Measurements from ENCODE around the gene DLEC1. TPM values are rescaled to one million over a fixed set of nuclear protein-coding genes. Genes with fewer than 3 reads are reported as not detected.

The DLEC1 gene
- total RNA-seq, 1 donor from 2014 or later: 0.54 TPM

DNA sequence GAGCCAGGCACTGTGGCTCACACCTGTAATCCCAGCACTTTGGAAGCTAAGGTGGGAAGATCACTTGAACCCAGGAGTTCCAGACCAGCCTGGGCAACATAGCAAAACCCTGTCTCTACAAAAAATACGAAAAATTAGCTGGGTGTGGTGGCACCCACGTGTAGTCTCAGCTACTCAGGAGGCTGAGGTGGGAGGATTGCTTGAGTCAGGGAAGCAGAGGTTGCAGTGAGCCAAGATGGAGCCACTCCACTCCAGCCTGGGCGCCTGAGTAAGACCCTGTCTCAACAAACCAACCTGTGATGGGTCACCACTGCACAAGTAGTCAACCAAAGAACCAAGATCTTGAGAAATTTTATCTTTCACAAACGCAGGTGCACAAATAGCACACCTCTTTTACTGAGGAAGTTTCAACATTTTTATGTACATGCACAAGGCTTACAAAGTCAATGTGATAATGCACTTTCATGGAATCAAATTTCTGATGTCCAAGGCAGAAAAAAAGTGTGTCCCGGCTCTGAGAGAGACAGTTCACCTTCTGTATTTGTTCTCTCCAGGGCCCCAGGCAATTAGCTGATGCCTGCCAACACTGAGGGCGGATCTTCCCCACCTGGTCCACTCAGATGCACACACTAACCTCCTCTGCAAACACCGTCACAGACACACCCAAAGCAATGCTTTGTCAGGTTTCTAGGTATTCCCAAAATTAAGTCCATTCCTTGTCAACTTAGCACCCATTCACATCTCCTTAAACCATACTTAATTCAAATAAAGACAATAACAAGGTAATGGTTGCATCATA, 85.5 kb downstream of the DLEC1 start:
- FAIRE-seq (no peak), DNase-seq (ENCODE audit: low read depth) (no peak)
- no peak overlapping the region for H3K4me2 ChIP-seq (ENCODE audit: low read length)
- H4K20me1 ChIP-seq (ENCODE audit: insufficient read depth, low read length): peaks cover 30% of the 10 kb centered on the region
- H3K79me2 ChIP-seq (ENCODE audit: insufficient read depth, low read length): no peaks in the 10 kb centered on the region
- TF ChIP-seq EZH2 (IDR thresholded peaks at IDR 0.05; ENCODE audit: insufficient read depth, low read length): no peak
- TF ChIP-seq, protein P1, sequence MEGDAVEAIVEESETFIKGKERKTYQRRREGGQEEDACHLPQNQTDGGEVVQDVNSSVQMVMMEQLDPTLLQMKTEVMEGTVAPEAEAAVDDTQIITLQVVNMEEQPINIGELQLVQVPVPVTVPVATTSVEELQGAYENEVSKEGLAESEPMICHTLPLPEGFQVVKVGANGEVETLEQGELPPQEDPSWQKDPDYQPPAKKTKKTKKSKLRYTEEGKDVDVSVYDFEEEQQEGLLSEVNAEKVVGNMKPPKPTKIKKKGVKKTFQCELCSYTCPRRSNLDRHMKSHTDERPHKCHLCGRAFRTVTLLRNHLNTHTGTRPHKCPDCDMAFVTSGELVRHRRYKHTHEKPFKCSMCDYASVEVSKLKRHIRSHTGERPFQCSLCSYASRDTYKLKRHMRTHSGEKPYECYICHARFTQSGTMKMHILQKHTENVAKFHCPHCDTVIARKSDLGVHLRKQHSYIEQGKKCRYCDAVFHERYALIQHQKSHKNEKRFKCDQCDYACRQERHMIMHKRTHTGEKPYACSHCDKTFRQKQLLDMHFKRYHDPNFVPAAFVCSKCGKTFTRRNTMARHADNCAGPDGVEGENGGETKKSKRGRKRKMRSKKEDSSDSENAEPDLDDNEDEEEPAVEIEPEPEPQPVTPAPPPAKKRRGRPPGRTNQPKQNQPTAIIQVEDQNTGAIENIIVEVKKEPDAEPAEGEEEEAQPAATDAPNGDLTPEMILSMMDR (IDR thresholded peaks at IDR 0.05; ENCODE audit: insufficient read depth, low read depth, low read length): no peak
- no peak overlapping the region for H3K27ac Mint-ChIP-seq (ENCODE audit: unreplicated experiment)
- H3K36me3 ChIP-seq (ENCODE audit: insufficient read depth, low read length): peaks cover 33% of the 10 kb centered on the region
- H3K4me1 ChIP-seq (ENCODE audit: insufficient read depth, low read length): no peaks in the 10 kb centered on the region
- H3K4me1 Mint-ChIP-seq (ENCODE audit: low read depth, unreplicated experiment): peaks cover 2% of the 10 kb centered on the region
- peaks cover 31% of the 10 kb centered on the region for H3K36me3 Mint-ChIP-seq (ENCODE audit: low read depth, unreplicated experiment)
- H3K27me3 Mint-ChIP-seq (ENCODE audit: low read depth, unreplicated experiment): no peaks in the 10 kb centered on the region
- no peak overlapping the region for H3K9ac ChIP-seq (ENCODE audit: low read length)
- H3K4me3 ChIP-seq (ENCODE audit: insufficient read depth, low read depth, low read length): no peak overlapping the region
- no peaks in the 10 kb centered on the region for H3K27me3 ChIP-seq (ENCODE audit: insufficient read depth, low read length)
- H3K9me3 ChIP-seq (ENCODE audit: insufficient read depth, low read depth, low read length): no peaks in the 10 kb centered on the region
- no peaks in the 10 kb centered on the region for H3K9me3 Mint-ChIP-seq (ENCODE audit: unreplicated experiment)
- no peak overlapping the region for H3K27ac ChIP-seq (ENCODE audit: low read depth, low read length)
- H3K4me3 Mint-ChIP-seq (ENCODE audit: unreplicated experiment): no peak overlapping the region
- H2AFZ ChIP-seq (ENCODE audit: low read depth, low read length): no peak overlapping the region

DNA sequence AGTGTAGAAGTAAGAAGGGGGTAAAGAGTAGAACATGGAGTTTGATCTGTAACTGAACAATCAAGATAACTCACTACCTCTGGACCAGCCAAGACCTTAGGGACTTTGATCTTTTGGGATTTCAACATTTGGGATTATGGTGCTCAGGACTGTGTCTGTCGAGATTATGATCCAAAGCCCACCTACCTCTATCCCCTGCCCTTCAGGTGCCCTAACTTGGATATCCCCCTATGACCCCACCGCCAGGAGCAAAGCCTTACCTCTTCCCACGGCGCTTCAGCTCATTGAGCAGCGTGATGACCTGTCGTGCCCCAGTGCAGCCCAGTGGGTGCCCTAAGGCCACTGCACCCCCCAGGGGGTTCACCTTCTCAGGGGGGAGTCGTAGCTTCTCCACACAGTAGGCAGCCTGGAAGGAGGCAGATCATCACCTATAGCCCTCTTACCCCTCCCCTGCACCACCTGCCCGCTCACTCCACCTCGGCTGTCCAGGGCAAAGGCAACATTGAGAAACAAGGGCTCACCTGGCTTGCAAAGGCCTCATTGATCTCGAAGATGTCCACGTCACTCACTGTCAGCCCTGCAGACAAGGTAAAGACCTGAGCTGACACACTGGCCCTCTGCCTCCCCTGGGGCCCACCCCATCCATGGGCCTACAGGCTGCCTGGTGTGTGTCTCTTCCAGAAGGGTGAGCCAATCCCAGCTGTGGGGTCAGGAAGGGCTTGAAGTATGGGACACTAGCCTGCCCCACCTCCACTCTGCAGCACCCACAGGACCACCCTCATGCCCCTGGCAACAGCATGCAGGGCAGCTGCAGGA, 86.5 kb downstream of the DLEC1 start:
- FAIRE-seq: no peak
- no peak overlapping the region for H3K4me2 ChIP-seq (ENCODE audit: low read length)
- Mint-ChIP-seq H3K27me3 (ENCODE audit: low read depth, unreplicated experiment) (no peaks in the 10 kb centered on the region), H3K9me3 (ENCODE audit: unreplicated experiment) (no peaks in the 10 kb centered on the region), H3K27ac (ENCODE audit: unreplicated experiment) (no peak overlapping the region), H3K36me3 (ENCODE audit: low read depth, unreplicated experiment) (peaks cover 33% of the 10 kb centered on the region), H3K4me1 (ENCODE audit: low read depth, unreplicated experiment) (peaks cover 2% of the 10 kb centered on the region), H3K4me3 (ENCODE audit: unreplicated experiment) (no peak overlapping the region)
- no peaks in the 10 kb centered on the region for H3K79me2 ChIP-seq (ENCODE audit: insufficient read depth, low read length)
- peaks cover 38% of the 10 kb centered on the region for H3K36me3 ChIP-seq (ENCODE audit: insufficient read depth, low read length)
- no peak overlapping the region for H3K27ac ChIP-seq (ENCODE audit: low read depth, low read length)
- H4K20me1 ChIP-seq (ENCODE audit: insufficient read depth, low read length): peaks cover 36% of the 10 kb centered on the region
- no peak overlapping the region for H3K4me3 ChIP-seq (ENCODE audit: insufficient read depth, low read depth, low read length)
- no peak overlapping the region for H3K9ac ChIP-seq (ENCODE audit: low read length)
- no peaks in the 10 kb centered on the region for H3K4me1 ChIP-seq (ENCODE audit: insufficient read depth, low read length)
- no peaks in the 10 kb centered on the region for H3K27me3 ChIP-seq (ENCODE audit: insufficient read depth, low read length)
- no peak for DNase-seq (ENCODE audit: low read depth)
- no peak overlapping the region for H2AFZ ChIP-seq (ENCODE audit: low read depth, low read length)
- TF ChIP-seq EZH2 (IDR thresholded peaks at IDR 0.05; ENCODE audit: insufficient read depth, low read length): no peak
- TF ChIP-seq, protein P1 (IDR thresholded peaks at IDR 0.05; ENCODE audit: insufficient read depth, low read depth, low read length): no peak
- H3K9me3 ChIP-seq (ENCODE audit: insufficient read depth, low read depth, low read length): no peaks in the 10 kb centered on the region
